Measurements from ENCODE around the gene IKZF1. TPM values are rescaled to one million over a fixed set of nuclear protein-coding genes. Genes with fewer than 3 reads are reported as not detected.

IKZF1 gene
- total and polyA plus RNA-seq, 2 donors (not counting 1 experiment from before 2014, with no cell fraction given), result 0.01 TPM; not detected in 1

DNA sequence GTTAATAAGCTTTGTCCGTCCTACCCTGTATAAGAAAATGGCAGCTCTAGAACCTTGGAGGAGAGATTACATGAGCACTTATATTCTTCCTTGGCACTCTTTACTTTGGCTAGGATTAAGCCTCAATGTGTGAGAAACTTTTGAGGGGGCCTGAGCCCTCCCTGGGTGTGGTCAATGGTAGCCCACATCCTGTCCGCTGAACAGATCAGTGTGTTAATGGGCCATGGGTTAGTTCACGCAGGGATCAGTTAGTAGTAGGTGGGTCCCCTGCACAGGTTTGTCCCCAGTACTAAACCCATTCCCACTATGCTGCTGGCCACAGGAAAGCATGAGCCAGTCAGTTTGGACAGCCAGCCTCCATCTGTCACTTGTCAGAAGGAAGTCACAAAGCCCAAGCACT lies 20.2 kb upstream of the IKZF1 start:
- Histone ChIP-seq H3K36me3 (ENCODE audit: control insufficient read depth, insufficient read depth, low read length) (no peaks in the 10 kb centered on the region), H4K20me1 (ENCODE audit: control insufficient read depth, extremely low read depth, insufficient read depth, low read length) (no peaks in the 10 kb centered on the region), H3K9ac (ENCODE audit: insufficient read depth, low read length) (no peak overlapping the region), H3K4me3 (replicated peaks in 1 of 4; ENCODE audit: control extremely low read depth in 1 of 4, insufficient read depth in 1 of 4, low read depth in 3 of 4, low read length in 4 of 4) (no peak overlapping the region), H3K27ac (ENCODE audit: insufficient read depth, low read length) (no peak overlapping the region), H3K4me1 (ENCODE audit: control insufficient read depth, extremely low read depth, insufficient read depth, low read length) (no peaks in the 10 kb centered on the region), H3K9me3 (ENCODE audit: control insufficient read depth, insufficient read depth, low read depth, low read length) (no peaks in the 10 kb centered on the region), H2AFZ (ENCODE audit: low read length) (no peak overlapping the region), H3K27me3 (ENCODE audit: control insufficient read depth, insufficient read depth, low read length) (no peaks in the 10 kb centered on the region), H3K79me2 (ENCODE audit: control insufficient read depth, insufficient read depth, low read length) (no peaks in the 10 kb centered on the region), H3K4me2 (ENCODE audit: extremely low read depth, insufficient read depth, low read length) (no peak overlapping the region)
- no peak for DNase-seq (ENCODE audit: low read depth in 2 of 2)
- no peak for TF ChIP-seq EZH2 (IDR thresholded peaks at IDR 0.05; ENCODE audit: low read length, missing control alignments)
- TF ChIP-seq, protein P1, sequence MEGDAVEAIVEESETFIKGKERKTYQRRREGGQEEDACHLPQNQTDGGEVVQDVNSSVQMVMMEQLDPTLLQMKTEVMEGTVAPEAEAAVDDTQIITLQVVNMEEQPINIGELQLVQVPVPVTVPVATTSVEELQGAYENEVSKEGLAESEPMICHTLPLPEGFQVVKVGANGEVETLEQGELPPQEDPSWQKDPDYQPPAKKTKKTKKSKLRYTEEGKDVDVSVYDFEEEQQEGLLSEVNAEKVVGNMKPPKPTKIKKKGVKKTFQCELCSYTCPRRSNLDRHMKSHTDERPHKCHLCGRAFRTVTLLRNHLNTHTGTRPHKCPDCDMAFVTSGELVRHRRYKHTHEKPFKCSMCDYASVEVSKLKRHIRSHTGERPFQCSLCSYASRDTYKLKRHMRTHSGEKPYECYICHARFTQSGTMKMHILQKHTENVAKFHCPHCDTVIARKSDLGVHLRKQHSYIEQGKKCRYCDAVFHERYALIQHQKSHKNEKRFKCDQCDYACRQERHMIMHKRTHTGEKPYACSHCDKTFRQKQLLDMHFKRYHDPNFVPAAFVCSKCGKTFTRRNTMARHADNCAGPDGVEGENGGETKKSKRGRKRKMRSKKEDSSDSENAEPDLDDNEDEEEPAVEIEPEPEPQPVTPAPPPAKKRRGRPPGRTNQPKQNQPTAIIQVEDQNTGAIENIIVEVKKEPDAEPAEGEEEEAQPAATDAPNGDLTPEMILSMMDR (conservative IDR thresholded peaks at IDR 0.05 in 1 of 2, IDR thresholded peaks at IDR 0.05 in 1 of 2; ENCODE audit: low read depth in 1 of 2, low read length in 2 of 2), result no peak

DNA sequence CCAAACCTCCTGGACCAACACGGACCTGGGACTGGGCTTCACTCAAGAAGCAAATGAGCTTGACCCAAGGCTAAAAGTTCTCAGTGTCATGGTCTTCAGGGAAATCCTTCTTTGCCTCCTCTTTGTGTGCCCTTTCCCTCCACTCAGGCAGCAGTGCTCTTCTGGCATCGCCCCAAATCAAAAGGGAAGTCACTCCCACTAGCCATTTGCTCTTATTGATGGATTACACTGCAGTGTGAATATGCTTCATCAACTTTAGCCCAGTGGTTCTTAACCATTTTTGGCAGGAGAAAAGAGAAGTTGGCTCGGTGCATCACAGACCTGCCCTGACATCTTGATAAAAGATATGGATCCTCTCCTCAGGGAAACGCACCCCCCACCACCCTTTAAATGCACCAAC lies 19.2 kb upstream of the IKZF1 start:
- H3K9me3 ChIP-seq (ENCODE audit: control insufficient read depth, insufficient read depth, low read depth, low read length), result no peaks in the 10 kb centered on the region
- no peak overlapping the region for H3K4me3 ChIP-seq (replicated peaks in 1 of 4; ENCODE audit: control extremely low read depth in 1 of 4, insufficient read depth in 1 of 4, low read depth in 3 of 4, low read length in 4 of 4)
- H2AFZ ChIP-seq (ENCODE audit: low read length), result no peak overlapping the region
- no peak overlapping the region for H3K9ac ChIP-seq (ENCODE audit: insufficient read depth, low read length)
- H4K20me1 ChIP-seq (ENCODE audit: control insufficient read depth, extremely low read depth, insufficient read depth, low read length), result no peaks in the 10 kb centered on the region
- no peak for DNase-seq (ENCODE audit: low read depth in 2 of 2)
- H3K4me1 ChIP-seq (ENCODE audit: control insufficient read depth, extremely low read depth, insufficient read depth, low read length), result no peaks in the 10 kb centered on the region
- H3K79me2 ChIP-seq (ENCODE audit: control insufficient read depth, insufficient read depth, low read length), result no peaks in the 10 kb centered on the region
- no peaks in the 10 kb centered on the region for H3K36me3 ChIP-seq (ENCODE audit: control insufficient read depth, insufficient read depth, low read length)
- TF ChIP-seq, protein P1 (conservative IDR thresholded peaks at IDR 0.05 in 1 of 2, IDR thresholded peaks at IDR 0.05 in 1 of 2; ENCODE audit: low read depth in 1 of 2, low read length in 2 of 2), result no peak
- no peak for TF ChIP-seq EZH2 (IDR thresholded peaks at IDR 0.05; ENCODE audit: low read length, missing control alignments)
- H3K27me3 ChIP-seq (ENCODE audit: control insufficient read depth, insufficient read depth, low read length), result no peaks in the 10 kb centered on the region
- no peak overlapping the region for H3K27ac ChIP-seq (ENCODE audit: insufficient read depth, low read length)
- H3K4me2 ChIP-seq (ENCODE audit: extremely low read depth, insufficient read depth, low read length), result no peak overlapping the region

DNA sequence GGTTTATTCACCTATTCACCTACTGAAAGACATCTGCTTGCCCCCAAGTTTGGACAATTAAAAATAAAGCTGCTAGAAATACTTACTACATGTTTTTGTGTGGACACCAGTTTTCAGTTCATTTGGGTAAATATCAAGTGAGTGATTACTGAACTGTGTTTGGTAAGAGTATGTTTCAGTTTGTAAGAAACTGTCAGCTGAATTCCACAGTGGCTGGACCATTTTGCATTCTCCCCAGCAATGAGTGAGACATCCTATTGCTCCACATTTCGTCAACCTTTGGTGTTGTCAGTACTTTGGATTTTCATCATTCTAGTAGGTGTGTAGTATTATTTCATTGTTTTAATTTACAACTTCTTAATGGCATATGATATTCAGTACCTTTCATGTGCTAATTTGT lies 17.4 kb upstream of the IKZF1 start:
- no peak overlapping the region for H3K27ac ChIP-seq (ENCODE audit: insufficient read depth, low read length)
- no peak for DNase-seq (ENCODE audit: low read depth in 2 of 2)
- H2AFZ ChIP-seq (ENCODE audit: low read length), result no peak overlapping the region
- no peaks in the 10 kb centered on the region for H3K79me2 ChIP-seq (ENCODE audit: control insufficient read depth, insufficient read depth, low read length)
- H3K9me3 ChIP-seq (ENCODE audit: control insufficient read depth, insufficient read depth, low read depth, low read length), result no peaks in the 10 kb centered on the region
- no peak overlapping the region for H3K9ac ChIP-seq (ENCODE audit: insufficient read depth, low read length)
- no peaks in the 10 kb centered on the region for H3K36me3 ChIP-seq (ENCODE audit: control insufficient read depth, insufficient read depth, low read length)
- TF ChIP-seq, protein P1 (conservative IDR thresholded peaks at IDR 0.05 in 1 of 2, IDR thresholded peaks at IDR 0.05 in 1 of 2; ENCODE audit: low read depth in 1 of 2, low read length in 2 of 2), result no peak
- no peak for TF ChIP-seq EZH2 (IDR thresholded peaks at IDR 0.05; ENCODE audit: low read length, missing control alignments)
- no peak overlapping the region for H3K4me2 ChIP-seq (ENCODE audit: extremely low read depth, insufficient read depth, low read length)
- no peaks in the 10 kb centered on the region for H3K27me3 ChIP-seq (ENCODE audit: control insufficient read depth, insufficient read depth, low read length)
- H3K4me3 ChIP-seq (replicated peaks in 1 of 4; ENCODE audit: control extremely low read depth in 1 of 4, insufficient read depth in 1 of 4, low read depth in 3 of 4, low read length in 4 of 4), result no peak overlapping the region
- H3K4me1 ChIP-seq (ENCODE audit: control insufficient read depth, extremely low read depth, insufficient read depth, low read length), result no peaks in the 10 kb centered on the region
- H4K20me1 ChIP-seq (ENCODE audit: control insufficient read depth, extremely low read depth, insufficient read depth, low read length), result no peaks in the 10 kb centered on the region
